NCI-H510A treated with DMSO at 0.1 percent for 48 hours (cell line): ENCODE results near the gene ODF2.

Source experiments
- DNase-seq: peaks from one replicate; lab custom pipeline; 2025; lab: John Stamatoyannopoulos, UW

Gene ODF2

GRCh38 chr9:128528445-128529160 lies 72.8 kb downstream of the ODF2 start:
- DNase-seq, result no peak

- DNase-seq, result no peak
Measured at GRCh38 chr9:128529191-128529590, 73.4 kb downstream of the ODF2 start.

- no peak for DNase-seq
Measured at GRCh38 chr9:128532581-128532980, 76.8 kb downstream of the ODF2 start.

GRCh38 chr9:128540634-128541360 lies 85.0 kb downstream of the ODF2 start:
- no peak for DNase-seq

GRCh38 chr9:128546504-128546903 lies 90.7 kb downstream of the ODF2 start:
- no peak for DNase-seq

- DNase-seq, result no peak
Measured at GRCh38 chr9:128548876-128549275, 93.1 kb downstream of the ODF2 start.

- DNase-seq, result no peak
Measured at GRCh38 chr9:128550226-128550625, 94.4 kb downstream of the ODF2 start.
